Measurements from ENCODE around the gene PSMC3.

PSMC3 gene

DNA sequence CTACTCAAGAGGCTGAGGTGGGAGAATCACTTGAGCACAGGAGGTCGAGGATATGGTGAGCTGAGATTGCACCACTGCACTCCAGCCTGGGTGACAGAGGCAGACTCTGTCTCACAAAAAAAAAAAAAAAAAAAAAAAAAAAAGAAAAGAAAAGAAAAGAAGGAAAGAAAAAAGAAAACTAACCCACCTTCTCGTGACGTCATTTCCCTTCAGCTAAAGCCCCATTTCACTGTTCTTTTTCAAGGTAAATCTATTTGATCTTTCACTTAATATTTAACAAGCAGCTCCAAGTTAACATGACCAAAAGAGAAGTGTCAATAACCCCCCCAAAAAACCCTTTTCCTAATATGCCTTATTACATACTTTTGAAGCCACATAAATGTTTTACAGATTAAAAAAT is 17.6 kb upstream of the PSMC3 start:
- no CpG with 5 or more reads among the region's 3 CpGs for WGBS (ENCODE audit: insufficient coverage, insufficient read length)
- Histone ChIP-seq H3K36me3 (ENCODE audit: control insufficient read depth, insufficient read depth, low read length) (no peaks in the 10 kb centered on the region), H3K27me3 (ENCODE audit: control insufficient read depth, insufficient read depth, low read length) (no peaks in the 10 kb centered on the region), H3K9me3 (ENCODE audit: control insufficient read depth, insufficient read depth, low read length) (no peaks in the 10 kb centered on the region), H3K27ac (ENCODE audit: low read length) (no peak overlapping the region), H3K4me1 (ENCODE audit: control insufficient read depth, insufficient read depth, low read length) (no peaks in the 10 kb centered on the region), H3K4me3 (ENCODE audit: low read length) (no peak overlapping the region)
- DNase-seq (ENCODE audit: low read depth, low spot score), result no peak

GRCh38 chr11:47443028-47443700 is 16.9 kb upstream of the PSMC3 start:
- no peaks in the 10 kb centered on the region for H3K4me1 ChIP-seq (ENCODE audit: control insufficient read depth, insufficient read depth, low read length)
- H3K27me3 ChIP-seq (ENCODE audit: control insufficient read depth, insufficient read depth, low read length), result no peaks in the 10 kb centered on the region
- no peak for DNase-seq (ENCODE audit: low read depth, low spot score)
- no peaks in the 10 kb centered on the region for H3K9me3 ChIP-seq (ENCODE audit: control insufficient read depth, insufficient read depth, low read length)
- no peak overlapping the region for H3K27ac ChIP-seq (ENCODE audit: low read length)
- WGBS (ENCODE audit: insufficient coverage, insufficient read length), result no CpG with 5 or more reads among the region's 12 CpGs
- no peaks in the 10 kb centered on the region for H3K36me3 ChIP-seq (ENCODE audit: control insufficient read depth, insufficient read depth, low read length)
- no peak overlapping the region for H3K4me3 ChIP-seq (ENCODE audit: low read length)

DNA sequence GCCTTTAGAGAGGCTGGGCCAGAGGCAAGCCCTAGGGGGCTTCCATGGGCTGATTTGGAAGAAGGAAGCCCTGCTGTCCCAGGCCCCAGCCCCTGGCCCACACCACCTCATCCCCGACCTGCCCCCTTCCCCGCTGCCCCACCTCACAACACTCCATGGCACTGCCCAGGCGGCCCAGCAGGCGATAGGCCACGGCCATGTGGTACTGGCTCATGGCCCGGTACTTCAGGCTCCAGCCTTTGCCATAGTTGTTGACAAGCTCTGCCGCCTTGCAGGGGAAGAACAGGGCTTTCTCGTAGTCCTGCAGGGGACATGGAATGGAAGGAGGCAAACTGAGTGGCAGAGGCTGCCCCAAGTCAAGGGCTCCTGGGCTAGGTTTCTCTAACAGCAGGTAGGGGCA is 16.3 kb upstream of the PSMC3 start:
- WGBS (ENCODE audit: insufficient coverage, insufficient read length), result no CpG with 5 or more reads among the region's 8 CpGs

DNA sequence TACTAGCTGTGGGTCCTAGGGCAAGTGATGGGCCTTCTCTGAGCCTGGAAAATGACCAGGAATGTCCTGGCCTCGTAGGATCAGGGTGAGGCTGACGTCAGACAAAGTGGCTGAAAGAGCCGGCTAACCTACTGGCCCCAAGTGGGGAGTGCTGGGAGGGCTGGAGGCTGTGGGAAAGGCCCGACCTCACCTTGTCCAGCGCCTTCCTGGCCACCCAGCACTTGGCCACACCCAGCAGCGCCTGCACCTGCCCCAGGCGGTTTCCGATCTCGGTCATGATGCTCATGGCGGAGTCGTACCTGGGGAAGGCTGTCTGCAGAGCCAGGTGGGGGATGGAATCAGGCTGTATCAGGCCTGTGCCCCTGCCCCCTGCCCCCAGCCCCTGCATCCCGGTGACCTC is 15.2 kb upstream of the PSMC3 start:
- no peaks in the 10 kb centered on the region for H3K9me3 ChIP-seq (ENCODE audit: control insufficient read depth, insufficient read depth, low read length)
- H3K4me1 ChIP-seq (ENCODE audit: control insufficient read depth, insufficient read depth, low read length), result no peaks in the 10 kb centered on the region
- WGBS (ENCODE audit: insufficient coverage, insufficient read length), result no CpG with 5 or more reads among the region's 12 CpGs
- H3K27ac ChIP-seq (ENCODE audit: low read length), result no peak overlapping the region
- H3K4me3 ChIP-seq (ENCODE audit: low read length), result no peak overlapping the region
- H3K36me3 ChIP-seq (ENCODE audit: control insufficient read depth, insufficient read depth, low read length), result no peaks in the 10 kb centered on the region
- DNase-seq (ENCODE audit: low read depth, low spot score), result no peak
- no peaks in the 10 kb centered on the region for H3K27me3 ChIP-seq (ENCODE audit: control insufficient read depth, insufficient read depth, low read length)

More for the DNA sequence above, 16.3 kb upstream of the PSMC3 start:
- DNase-seq (ENCODE audit: low read depth, low spot score), result no peak
- Histone ChIP-seq H3K27me3 (ENCODE audit: control insufficient read depth, insufficient read depth, low read length) (no peaks in the 10 kb centered on the region), H3K36me3 (ENCODE audit: control insufficient read depth, insufficient read depth, low read length) (no peaks in the 10 kb centered on the region), H3K27ac (ENCODE audit: low read length) (no peak overlapping the region), H3K9me3 (ENCODE audit: control insufficient read depth, insufficient read depth, low read length) (no peaks in the 10 kb centered on the region), H3K4me1 (ENCODE audit: control insufficient read depth, insufficient read depth, low read length) (no peaks in the 10 kb centered on the region), H3K4me3 (ENCODE audit: low read length) (no peak overlapping the region)

DNA sequence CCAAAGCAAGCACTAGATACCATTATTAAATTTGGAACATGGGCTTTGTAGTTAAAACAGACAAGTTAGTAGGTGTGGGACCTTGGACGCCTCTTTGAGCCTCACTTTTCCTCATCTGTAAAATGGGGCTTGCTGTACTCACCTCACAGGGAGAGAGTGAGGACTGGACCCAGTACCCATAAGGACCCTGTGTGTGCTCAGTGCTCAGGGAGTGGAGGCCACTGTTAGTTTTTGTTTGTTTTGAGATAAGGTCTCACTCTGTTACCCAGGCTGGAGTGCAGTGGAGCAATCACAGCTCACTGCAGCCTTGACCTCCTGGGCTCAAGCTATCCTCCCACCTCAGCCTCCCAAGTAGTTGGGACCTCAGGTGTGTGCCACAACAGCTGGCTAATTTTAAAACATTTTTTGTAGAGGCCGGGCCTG is 13.8 kb upstream of the PSMC3 start:
- H3K9me3 ChIP-seq (ENCODE audit: control insufficient read depth, insufficient read depth, low read length), result no peaks in the 10 kb centered on the region
- WGBS (ENCODE audit: insufficient coverage, insufficient read length), result no CpG with 5 or more reads among the region's 2 CpGs
- DNase-seq (ENCODE audit: low read depth, low spot score), result no peak
- H3K36me3 ChIP-seq (ENCODE audit: control insufficient read depth, insufficient read depth, low read length), result no peaks in the 10 kb centered on the region
- H3K4me3 ChIP-seq (ENCODE audit: low read length), result no peak overlapping the region
- H3K4me1 ChIP-seq (ENCODE audit: control insufficient read depth, insufficient read depth, low read length), result no peaks in the 10 kb centered on the region
- no peak overlapping the region for H3K27ac ChIP-seq (ENCODE audit: low read length)
- H3K27me3 ChIP-seq (ENCODE audit: control insufficient read depth, insufficient read depth, low read length), result no peaks in the 10 kb centered on the region

GRCh38 chr11:47438721-47439120 is 12.5 kb upstream of the PSMC3 start:
- no peaks in the 10 kb centered on the region for H3K27me3 ChIP-seq (ENCODE audit: control insufficient read depth, insufficient read depth, low read length)
- H3K4me1 ChIP-seq (ENCODE audit: control insufficient read depth, insufficient read depth, low read length), result no peaks in the 10 kb centered on the region
- DNase-seq (ENCODE audit: low read depth, low spot score), result no peak
- H3K27ac ChIP-seq (ENCODE audit: low read length), result no peak overlapping the region
- H3K36me3 ChIP-seq (ENCODE audit: control insufficient read depth, insufficient read depth, low read length), result no peaks in the 10 kb centered on the region
- no peaks in the 10 kb centered on the region for H3K9me3 ChIP-seq (ENCODE audit: control insufficient read depth, insufficient read depth, low read length)
- H3K4me3 ChIP-seq (ENCODE audit: low read length), result no peak overlapping the region
- WGBS (ENCODE audit: insufficient coverage, insufficient read length), result no CpG with 5 or more reads among the region's 18 CpGs

DNA sequence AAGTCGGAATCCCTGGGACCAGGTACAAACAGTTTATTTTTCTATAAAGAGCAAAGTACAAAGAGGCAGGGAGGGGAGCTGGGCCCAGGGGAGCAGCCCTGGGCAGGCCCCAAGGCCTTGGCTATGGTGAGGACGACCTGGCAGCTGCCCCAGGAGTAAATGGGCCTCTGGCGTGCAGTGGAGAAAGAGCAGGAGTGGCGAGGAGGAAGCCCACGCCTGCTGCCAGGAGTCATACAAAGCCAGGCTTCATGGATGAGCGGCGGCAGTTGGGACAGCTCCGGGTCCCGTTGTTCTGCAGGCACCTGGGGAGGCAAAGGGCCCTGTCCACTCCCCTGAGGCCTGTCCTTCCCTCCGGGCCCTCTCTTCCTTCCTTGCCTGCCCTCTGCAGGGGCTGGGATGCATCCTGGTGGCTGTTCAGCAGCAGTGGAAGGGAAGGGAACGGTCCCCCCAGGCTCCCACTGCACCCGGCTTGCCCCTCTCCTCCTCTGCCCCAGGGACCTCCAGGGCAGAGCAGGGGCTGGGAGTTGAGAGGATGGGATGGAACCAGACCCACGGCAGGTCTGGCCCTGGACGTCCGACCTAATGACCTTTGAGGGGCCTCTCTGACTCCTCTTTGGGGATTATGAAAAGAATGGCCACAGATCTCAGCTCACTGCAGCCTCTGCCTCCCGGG is 11.6 kb upstream of the PSMC3 start:
- H3K36me3 ChIP-seq (ENCODE audit: control insufficient read depth, insufficient read depth, low read length), result no peaks in the 10 kb centered on the region
- no CpG with 5 or more reads among the region's 16 CpGs for WGBS (ENCODE audit: insufficient coverage, insufficient read length)
- no peak overlapping the region for H3K4me3 ChIP-seq (ENCODE audit: low read length)
- no peaks in the 10 kb centered on the region for H3K9me3 ChIP-seq (ENCODE audit: control insufficient read depth, insufficient read depth, low read length)
- H3K27me3 ChIP-seq (ENCODE audit: control insufficient read depth, insufficient read depth, low read length), result no peaks in the 10 kb centered on the region
- H3K27ac ChIP-seq (ENCODE audit: low read length), result no peak overlapping the region
- H3K4me1 ChIP-seq (ENCODE audit: control insufficient read depth, insufficient read depth, low read length), result no peaks in the 10 kb centered on the region
- no peak for DNase-seq (ENCODE audit: low read depth, low spot score)

DNA sequence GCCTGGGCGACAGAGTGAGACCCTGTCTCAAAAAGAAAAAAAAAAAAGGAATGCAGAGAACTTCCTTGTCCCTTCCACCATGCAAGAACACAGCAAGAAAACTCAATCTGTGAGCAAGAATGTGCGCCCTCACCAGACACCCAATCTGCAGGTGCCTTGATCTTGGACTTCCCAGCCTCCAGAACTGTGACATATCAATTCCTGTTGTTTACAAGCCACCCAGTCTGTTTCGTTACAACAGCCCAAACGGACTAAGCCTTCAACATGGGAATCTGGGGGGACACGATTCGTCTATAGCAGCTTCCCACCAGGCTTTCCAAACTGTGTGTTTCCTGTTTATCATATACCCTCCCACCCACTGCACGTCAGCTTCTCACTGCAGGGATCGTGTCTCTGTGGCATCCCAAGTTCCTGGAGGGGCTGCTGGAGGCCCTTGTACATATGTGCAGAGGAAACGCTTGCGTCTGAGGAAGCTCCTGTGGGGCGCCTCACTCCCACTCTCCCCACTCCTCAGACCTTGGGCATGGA is 11.0 kb upstream of the PSMC3 start:
- H3K27ac ChIP-seq (ENCODE audit: low read length), result no peak overlapping the region
- no peaks in the 10 kb centered on the region for H3K9me3 ChIP-seq (ENCODE audit: control insufficient read depth, insufficient read depth, low read length)
- no peak for DNase-seq (ENCODE audit: low read depth, low spot score)
- H3K4me1 ChIP-seq (ENCODE audit: control insufficient read depth, insufficient read depth, low read length), result no peaks in the 10 kb centered on the region
- no peak overlapping the region for H3K4me3 ChIP-seq (ENCODE audit: low read length)
- no peaks in the 10 kb centered on the region for H3K36me3 ChIP-seq (ENCODE audit: control insufficient read depth, insufficient read depth, low read length)
- no CpG with 5 or more reads among the region's 11 CpGs for WGBS (ENCODE audit: insufficient coverage, insufficient read length)
- no peaks in the 10 kb centered on the region for H3K27me3 ChIP-seq (ENCODE audit: control insufficient read depth, insufficient read depth, low read length)

DNA sequence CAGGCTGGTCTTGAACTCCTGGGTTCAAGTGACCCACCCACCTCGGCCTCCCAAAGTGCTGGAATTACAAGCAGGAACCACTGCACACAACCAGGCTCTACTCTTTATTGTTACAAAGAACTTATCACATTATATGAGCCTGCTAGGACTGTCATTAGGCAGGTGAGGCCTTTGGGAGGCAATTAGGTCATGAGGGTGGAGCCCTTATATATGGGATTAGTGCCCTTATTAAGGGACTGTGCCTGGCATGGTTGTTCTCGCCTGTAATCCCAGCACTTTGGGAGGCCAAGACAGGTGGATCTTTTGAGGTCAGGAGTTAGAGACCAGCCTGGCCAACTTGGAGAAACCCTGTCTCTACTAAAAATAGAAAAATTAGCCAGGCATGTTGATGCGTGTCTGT is 10.5 kb upstream of the PSMC3 start:
- no CpG with 5 or more reads among the region's 3 CpGs for WGBS (ENCODE audit: insufficient coverage, insufficient read length)
- H3K27ac ChIP-seq (ENCODE audit: low read length), result no peak overlapping the region

GRCh38 chr11:47435687-47436086 is 9.4 kb upstream of the PSMC3 start:
- H3K27me3 ChIP-seq (ENCODE audit: control insufficient read depth, insufficient read depth, low read length), result no peaks in the 10 kb centered on the region
- no peaks in the 10 kb centered on the region for H3K9me3 ChIP-seq (ENCODE audit: control insufficient read depth, insufficient read depth, low read length)
- DNase-seq (ENCODE audit: low read depth, low spot score), result no peak
- H3K4me3 ChIP-seq (ENCODE audit: low read length), result no peak overlapping the region
- no peak overlapping the region for H3K27ac ChIP-seq (ENCODE audit: low read length)
- no peaks in the 10 kb centered on the region for H3K4me1 ChIP-seq (ENCODE audit: control insufficient read depth, insufficient read depth, low read length)
- no CpG with 5 or more reads among the region's 3 CpGs for WGBS (ENCODE audit: insufficient coverage, insufficient read length)
- no peaks in the 10 kb centered on the region for H3K36me3 ChIP-seq (ENCODE audit: control insufficient read depth, insufficient read depth, low read length)

More for the DNA sequence above, 10.5 kb upstream of the PSMC3 start:
- DNase-seq (ENCODE audit: low read depth, low spot score), result no peak
- H3K27me3 ChIP-seq (ENCODE audit: control insufficient read depth, insufficient read depth, low read length), result no peaks in the 10 kb centered on the region
- no peaks in the 10 kb centered on the region for H3K4me1 ChIP-seq (ENCODE audit: control insufficient read depth, insufficient read depth, low read length)
- H3K9me3 ChIP-seq (ENCODE audit: control insufficient read depth, insufficient read depth, low read length), result no peaks in the 10 kb centered on the region
- no peak overlapping the region for H3K4me3 ChIP-seq (ENCODE audit: low read length)
- no peaks in the 10 kb centered on the region for H3K36me3 ChIP-seq (ENCODE audit: control insufficient read depth, insufficient read depth, low read length)
